HEK293 (cell line): Measurements from ENCODE around the gene RPE65.

Experiments used
- PRDM1 ChIP-seq: fragments of 450-650 bp; formaldehyde crosslinking; IDR thresholded peaks from 2 replicates; pipeline ENCODE4; 2016; ENCODE audit warnings: missing biosample characterization, missing genetic modification characterization
- SALL2 ChIP-seq: fragments of 450-650 bp; formaldehyde crosslinking; IDR thresholded peaks from 2 replicates; pipeline ENCODE4 v1.5.0; 2017; ENCODE audit warnings: missing biosample characterization, mild to moderate bottlenecking, missing genetic modification characterization, borderline replicate concordance
- ZNF202 ChIP-seq: fragments of 450-650 bp; formaldehyde crosslinking; IDR thresholded peaks from 2 replicates; pipeline ENCODE4 v1.5.1; 2016; ENCODE audit warnings: missing biosample characterization, missing genetic modification characterization, borderline replicate concordance
- ZNF433 ChIP-seq: fragments of 450-650 bp; formaldehyde crosslinking; IDR thresholded peaks from 2 replicates; pipeline ENCODE4 v1.5.1; 2016; ENCODE audit warnings: missing biosample characterization, missing genetic modification characterization, low read depth

GRCh38 chr1:68379085-68379478 lies 70.7 kb downstream of the RPE65 start:
- no peak for TF ChIP-seq ZNF202
- TF ChIP-seq SALL2 (tag by site-specific recombination), result no peak
- TF ChIP-seq ZNF433 (tag by site-specific recombination), result no peak
- TF ChIP-seq PRDM1 (tag by site-specific recombination), result no peak
